ENCODE results near the gene SF3B2. TPM values are rescaled to one million over a fixed set of nuclear protein-coding genes. Genes with fewer than 3 reads are reported as not detected.
"Not testable (repeated sequence)": the region's sequence is repeated elsewhere in the genome, so short reads cannot be mapped to it uniquely, and the experiment has no call there.

The SF3B2 gene
- total RNA-seq, 3 donors from 2014 or later, result 368 to 384 (median 376) TPM

GRCh38 chr11:66069715-66070603 is 17.8 kb downstream of the SF3B2 start, which contains the start of gene PACS1:
TSS of gene PACS1 (plus strand) at chr11:66070272. CDS start at chr11:66070487, 215 bp downstream.
- peak; percentile 76 to 77 for ATAC-seq
- DNase-seq, result peak; percentile 73
- Mint-ChIP-seq H3K36me3 (ENCODE audit: insufficient read depth) (peaks cover 46% of the 10 kb centered on the region), H3K4me1 (ENCODE audit: low read depth) (peaks cover 68% of the 10 kb centered on the region), H3K27me3 (ENCODE audit: low read depth) (no peaks in the 10 kb centered on the region), H3K4me3 (peak within 1 kb of the TSS; percentile 90), H3K9me3 (no peaks in the 10 kb centered on the region)

GRCh38 chr11:66070604-66071380 is 18.6 kb downstream of the SF3B2 start:
- peaks cover 41% of the 10 kb centered on the region for H3K36me3 Mint-ChIP-seq (ENCODE audit: insufficient read depth)
- DNase-seq (peak; percentile 22), ATAC-seq (peak; percentile 23 to 28)
- H3K4me1 Mint-ChIP-seq (ENCODE audit: low read depth), result peaks cover 66% of the 10 kb centered on the region
- peak overlapping the region; percentile 90 for H3K4me3 Mint-ChIP-seq
- no peaks in the 10 kb centered on the region for H3K27me3 Mint-ChIP-seq (ENCODE audit: low read depth)
- H3K9me3 Mint-ChIP-seq, result no peaks in the 10 kb centered on the region

GRCh38 chr11:66071381-66071801 is 19.2 kb downstream of the SF3B2 start:
- peaks cover 67% of the 10 kb centered on the region for H3K4me1 Mint-ChIP-seq (ENCODE audit: low read depth)
- H3K4me3 Mint-ChIP-seq, result peak overlapping the region; percentile 90
- no peaks in the 10 kb centered on the region for H3K9me3 Mint-ChIP-seq
- ATAC-seq, result peak in 1 of 2 donors; percentile 13
- no peak for DNase-seq
- H3K36me3 Mint-ChIP-seq (ENCODE audit: insufficient read depth), result peaks cover 43% of the 10 kb centered on the region
- no peaks in the 10 kb centered on the region for H3K27me3 Mint-ChIP-seq (ENCODE audit: low read depth)

- ATAC-seq (no peak), DNase-seq (no peak)
- peak overlapping the region; percentile 90 for H3K4me3 Mint-ChIP-seq
- H3K27me3 Mint-ChIP-seq (ENCODE audit: low read depth), result no peaks in the 10 kb centered on the region
- no peaks in the 10 kb centered on the region for H3K9me3 Mint-ChIP-seq
- peaks cover 39% of the 10 kb centered on the region for H3K36me3 Mint-ChIP-seq (ENCODE audit: insufficient read depth)
- peaks cover 67% of the 10 kb centered on the region for H3K4me1 Mint-ChIP-seq (ENCODE audit: low read depth)
Observed at GRCh38 chr11:66072081-66072480, 19.9 kb downstream of the SF3B2 start.

GRCh38 chr11:66072518-66072917 is 20.4 kb downstream of the SF3B2 start:
- Mint-ChIP-seq H3K9me3 (no peaks in the 10 kb centered on the region), H3K4me3 (peak overlapping the region; percentile 90), H3K27me3 (ENCODE audit: low read depth) (no peaks in the 10 kb centered on the region), H3K4me1 (ENCODE audit: low read depth) (peaks cover 66% of the 10 kb centered on the region), H3K36me3 (ENCODE audit: insufficient read depth) (peaks cover 38% of the 10 kb centered on the region)
- no peak for ATAC-seq
- no peak for DNase-seq

GRCh38 chr11:66073669-66074068 is 21.5 kb downstream of the SF3B2 start:
- H3K36me3 Mint-ChIP-seq (ENCODE audit: insufficient read depth), result peaks cover 35% of the 10 kb centered on the region
- no peaks in the 10 kb centered on the region for H3K9me3 Mint-ChIP-seq
- ATAC-seq (no peak), DNase-seq (no peak)
- no peaks in the 10 kb centered on the region for H3K27me3 Mint-ChIP-seq (ENCODE audit: low read depth)
- H3K4me1 Mint-ChIP-seq (ENCODE audit: low read depth), result peaks cover 67% of the 10 kb centered on the region
- H3K4me3 Mint-ChIP-seq, result no peak overlapping the region

- Mint-ChIP-seq H3K4me1 (ENCODE audit: low read depth) (peaks cover 75% of the 10 kb centered on the region), H3K27me3 (ENCODE audit: low read depth) (no peaks in the 10 kb centered on the region), H3K9me3 (no peaks in the 10 kb centered on the region), H3K36me3 (ENCODE audit: insufficient read depth) (peaks cover 30% of the 10 kb centered on the region), H3K4me3 (no peak overlapping the region)
- DNase-seq (no peak), ATAC-seq (no peak)
Observed at GRCh38 chr11:66075273-66075672, 23.1 kb downstream of the SF3B2 start.

GRCh38 chr11:66076561-66076960 is 24.4 kb downstream of the SF3B2 start:
- H3K27me3 Mint-ChIP-seq (ENCODE audit: low read depth), result no peaks in the 10 kb centered on the region
- DNase-seq (no peak), ATAC-seq (no peak)
- H3K4me3 Mint-ChIP-seq, result no peak overlapping the region
- no peaks in the 10 kb centered on the region for H3K9me3 Mint-ChIP-seq
- peaks cover 81% of the 10 kb centered on the region for H3K4me1 Mint-ChIP-seq (ENCODE audit: low read depth)
- peaks cover 31% of the 10 kb centered on the region for H3K36me3 Mint-ChIP-seq (ENCODE audit: insufficient read depth)

GRCh38 chr11:66077927-66078326 is 25.8 kb downstream of the SF3B2 start:
- ATAC-seq, result no peak
- peaks cover 31% of the 10 kb centered on the region for H3K36me3 Mint-ChIP-seq (ENCODE audit: insufficient read depth)
- H3K9me3 Mint-ChIP-seq, result no peaks in the 10 kb centered on the region
- peaks cover 80% of the 10 kb centered on the region for H3K4me1 Mint-ChIP-seq (ENCODE audit: low read depth)
- no peak overlapping the region for H3K4me3 Mint-ChIP-seq
- H3K27me3 Mint-ChIP-seq (ENCODE audit: low read depth), result no peaks in the 10 kb centered on the region
- no peak for DNase-seq

GRCh38 chr11:66078949-66079348 is 26.8 kb downstream of the SF3B2 start:
- H3K36me3 Mint-ChIP-seq (ENCODE audit: insufficient read depth), result peaks cover 27% of the 10 kb centered on the region
- H3K4me1 Mint-ChIP-seq (ENCODE audit: low read depth), result peaks cover 85% of the 10 kb centered on the region
- not testable (repeated sequence) for H3K9me3 Mint-ChIP-seq; H3K4me3 Mint-ChIP-seq; ATAC-seq; H3K27me3 Mint-ChIP-seq (ENCODE audit: low read depth); DNase-seq

GRCh38 chr11:66080055-66080817 is 28.1 kb downstream of the SF3B2 start:
- ATAC-seq (peak; percentile 71 to 73), DNase-seq (peak; percentile 72)
- Mint-ChIP-seq H3K4me1 (ENCODE audit: low read depth) (peaks cover 89% of the 10 kb centered on the region), H3K27me3 (ENCODE audit: low read depth) (no peaks in the 10 kb centered on the region), H3K9me3 (no peaks in the 10 kb centered on the region), H3K36me3 (ENCODE audit: insufficient read depth) (peaks cover 21% of the 10 kb centered on the region), H3K4me3 (peak overlapping the region; percentile 79)

- Mint-ChIP-seq H3K27me3 (ENCODE audit: low read depth) (no peaks in the 10 kb centered on the region), H3K36me3 (ENCODE audit: insufficient read depth) (peaks cover 15% of the 10 kb centered on the region)
- ATAC-seq, result peak; percentile 76 to 82
Observed at GRCh38 chr11:66081505-66081904, 29.3 kb downstream of the SF3B2 start.

GRCh38 chr11:66082946-66083698 is 31.0 kb downstream of the SF3B2 start:
- ATAC-seq (no peak), DNase-seq (no peak)
- H3K27me3 Mint-ChIP-seq (ENCODE audit: low read depth), result no peaks in the 10 kb centered on the region
- no peaks in the 10 kb centered on the region for H3K9me3 Mint-ChIP-seq
- no peak overlapping the region for H3K4me3 Mint-ChIP-seq
- H3K36me3 Mint-ChIP-seq (ENCODE audit: insufficient read depth), result peaks cover 7% of the 10 kb centered on the region
- peaks cover 91% of the 10 kb centered on the region for H3K4me1 Mint-ChIP-seq (ENCODE audit: low read depth)

More at GRCh38 chr11:66081505-66081904, 29.3 kb downstream of the SF3B2 start:
- Mint-ChIP-seq H3K9me3 (no peaks in the 10 kb centered on the region), H3K4me1 (ENCODE audit: low read depth) (peaks cover 91% of the 10 kb centered on the region), H3K4me3 (peak overlapping the region; percentile 79)
- peak; percentile 58 for DNase-seq

All from activated T-cell treated with anti-CD3 and anti-CD28 coated beads, Interleukin-2, amount 50 U/mL, for 4 hours (primary cell).